HG03342 (cell line): Measurements from ENCODE around the gene CT45A3.
"Not testable (repeated sequence)": the region's sequence is repeated elsewhere in the genome, so short reads cannot be mapped to it uniquely, and the experiment has no call there.

Experiments
- ATAC-seq: cut with Tn5 transposase; IDR thresholded peaks from one replicate; pipeline ENCODE4 v1.9.1; 2021; ENCODE audit warnings: mild to moderate bottlenecking, moderate library complexity; ENCODE audit not compliant: unreplicated experiment

The CT45A3 gene

GRCh38 chrX:135768091-135768490 is at the start of gene CT45A3:
CT45A3 (minus strand) TSS chrX:135768191; CDS start chrX:135764444, 3,747 bp downstream.
- ATAC-seq = not testable (repeated sequence)

GRCh38 chrX:135802687-135803086 is 34.7 kb upstream of the CT45A3 start, which contains the start of gene CT45A6:
CT45A6 (minus strand) TSS chrX:135802787; CDS start chrX:135798993, 3,794 bp downstream.
- not testable (repeated sequence) for ATAC-seq

- ATAC-seq = not testable (repeated sequence)
Observed at GRCh38 chrX:135785403-135785802, 17.4 kb upstream of the CT45A3 start, which contains the start of gene CT45A5. CT45A5 (minus strand) TSS chrX:135785503; CDS start chrX:135781729, 3,774 bp downstream.

- not testable (repeated sequence) for ATAC-seq
Observed at GRCh38 chrX:135744739-135745138, 23.3 kb downstream of the CT45A3 start.

GRCh38 chrX:135741192-135741715 is 26.7 kb downstream of the CT45A3 start:
- no peak for ATAC-seq

GRCh38 chrX:135740681-135741149 is 27.3 kb downstream of the CT45A3 start:
- peak; percentile 66 for ATAC-seq

GRCh38 chrX:135737366-135738071 is 30.5 kb downstream of the CT45A3 start:
- peak; percentile 57 for ATAC-seq

- ATAC-seq = not testable (repeated sequence)
Observed at GRCh38 chrX:135734666-135735065, 33.3 kb downstream of the CT45A3 start.

- no peak for ATAC-seq
Observed at GRCh38 chrX:135713795-135714194, 54.2 kb downstream of the CT45A3 start.

GRCh38 chrX:135713183-135713689 is 54.8 kb downstream of the CT45A3 start, which contains the start of gene CT45A1:
CT45A1 (plus strand) TSS chrX:135713639; CDS start chrX:135718941, 5,302 bp downstream.
- ATAC-seq = not testable (repeated sequence)
